RWPE2 (cell line): ENCODE measurements around the gene STX8.
"Not testable (repeated sequence)": the region's sequence is repeated elsewhere in the genome, so short reads cannot be mapped to it uniquely, and the experiment has no call there.

Source experiments
- ATAC-seq: fragments of 200-7000 bp; cut with Tn5 transposase; 3 replicates; pipeline ENCODE4 v1.9.1; 2021; ENCODE audit warnings: low read depth
- DNase-seq: peaks from one replicate; pipeline ENCODE4 v3.0.0-alpha.2; 2020; ENCODE audit warnings: low spot score
- H3K27ac ChIP-seq: fragments of 450-650 bp; 2 replicates; pipeline ENCODE4 v1.5.1; 2017; ENCODE audit warnings: mild to moderate bottlenecking; ENCODE audit not compliant: poor library complexity, severe bottlenecking
- H3K27me3 ChIP-seq: fragments of 250-450 bp; sonication (Bioruptor Pico); 2 replicates; pipeline ENCODE4 v1.5.1; 2021; ENCODE audit warnings: mild to moderate bottlenecking, moderate library complexity; ENCODE audit not compliant: insufficient read depth, poor library complexity, severe bottlenecking
- H3K36me3 ChIP-seq: fragments of 250-450 bp; sonication (Bioruptor Pico); 2 replicates; pipeline ENCODE4 v1.5.1; 2020; ENCODE audit warnings: low read depth, mild to moderate bottlenecking, moderate library complexity
- H3K4me1 ChIP-seq: fragments of 250-450 bp; sonication (Bioruptor Pico); 2 replicates; pipeline ENCODE4 v1.5.1; 2021; ENCODE audit warnings: mild to moderate bottlenecking, moderate library complexity; ENCODE audit not compliant: insufficient read depth, poor library complexity, severe bottlenecking
- H3K4me3 ChIP-seq: fragments of 250-450 bp; sonication (Bioruptor Pico); 2 replicates; pipeline ENCODE4 v1.5.1; 2021; ENCODE audit warnings: mild to moderate bottlenecking, moderate library complexity; ENCODE audit not compliant: severe bottlenecking
- H3K9me3 ChIP-seq: fragments of 250-450 bp; sonication (Bioruptor Pico); 2 replicates; pipeline ENCODE4 v1.5.1; 2021; ENCODE audit warnings: mild to moderate bottlenecking, moderate library complexity; ENCODE audit not compliant: severe bottlenecking
- TF ChIP-seq, protein P1 (sequence below): fragments of 450-650 bp; IDR thresholded peaks from one replicate; pipeline ENCODE4 v1.5.1; 2017; ENCODE audit warnings: mild to moderate bottlenecking, moderate library complexity; ENCODE audit not compliant: poor library complexity, severe bottlenecking

Gene STX8

DNA sequence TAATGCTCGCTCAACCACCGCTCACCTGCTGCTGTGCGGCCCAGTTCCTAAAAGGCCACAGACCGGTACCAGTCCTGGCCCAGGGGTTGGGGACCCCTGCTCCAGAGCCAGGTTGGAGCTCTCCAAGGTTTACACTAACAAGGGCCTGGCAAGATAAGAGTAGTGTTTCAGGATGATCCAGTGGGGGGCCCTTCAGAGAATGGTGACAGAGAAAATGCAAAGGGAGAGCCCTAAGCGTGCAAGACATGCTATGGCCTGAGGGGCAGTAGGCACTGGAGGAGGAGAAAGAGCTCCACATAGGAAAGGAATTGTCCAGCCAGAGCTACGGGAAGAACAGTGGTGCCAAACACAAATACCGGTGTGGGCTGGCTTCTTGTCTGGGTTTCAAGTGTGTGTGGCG lies 233.4 kb downstream of the STX8 start:
- Histone ChIP-seq H3K27me3 (no peaks in the 10 kb centered on the region), H3K4me1 (no peaks in the 10 kb centered on the region), H3K4me3 (no peak overlapping the region), H3K36me3 (no peaks in the 10 kb centered on the region), H3K9me3 (no peaks in the 10 kb centered on the region), H3K27ac (no peak overlapping the region)
- DNase-seq (no peak), ATAC-seq (no peak)
- TF ChIP-seq, protein P1, sequence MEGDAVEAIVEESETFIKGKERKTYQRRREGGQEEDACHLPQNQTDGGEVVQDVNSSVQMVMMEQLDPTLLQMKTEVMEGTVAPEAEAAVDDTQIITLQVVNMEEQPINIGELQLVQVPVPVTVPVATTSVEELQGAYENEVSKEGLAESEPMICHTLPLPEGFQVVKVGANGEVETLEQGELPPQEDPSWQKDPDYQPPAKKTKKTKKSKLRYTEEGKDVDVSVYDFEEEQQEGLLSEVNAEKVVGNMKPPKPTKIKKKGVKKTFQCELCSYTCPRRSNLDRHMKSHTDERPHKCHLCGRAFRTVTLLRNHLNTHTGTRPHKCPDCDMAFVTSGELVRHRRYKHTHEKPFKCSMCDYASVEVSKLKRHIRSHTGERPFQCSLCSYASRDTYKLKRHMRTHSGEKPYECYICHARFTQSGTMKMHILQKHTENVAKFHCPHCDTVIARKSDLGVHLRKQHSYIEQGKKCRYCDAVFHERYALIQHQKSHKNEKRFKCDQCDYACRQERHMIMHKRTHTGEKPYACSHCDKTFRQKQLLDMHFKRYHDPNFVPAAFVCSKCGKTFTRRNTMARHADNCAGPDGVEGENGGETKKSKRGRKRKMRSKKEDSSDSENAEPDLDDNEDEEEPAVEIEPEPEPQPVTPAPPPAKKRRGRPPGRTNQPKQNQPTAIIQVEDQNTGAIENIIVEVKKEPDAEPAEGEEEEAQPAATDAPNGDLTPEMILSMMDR = no peak

DNA sequence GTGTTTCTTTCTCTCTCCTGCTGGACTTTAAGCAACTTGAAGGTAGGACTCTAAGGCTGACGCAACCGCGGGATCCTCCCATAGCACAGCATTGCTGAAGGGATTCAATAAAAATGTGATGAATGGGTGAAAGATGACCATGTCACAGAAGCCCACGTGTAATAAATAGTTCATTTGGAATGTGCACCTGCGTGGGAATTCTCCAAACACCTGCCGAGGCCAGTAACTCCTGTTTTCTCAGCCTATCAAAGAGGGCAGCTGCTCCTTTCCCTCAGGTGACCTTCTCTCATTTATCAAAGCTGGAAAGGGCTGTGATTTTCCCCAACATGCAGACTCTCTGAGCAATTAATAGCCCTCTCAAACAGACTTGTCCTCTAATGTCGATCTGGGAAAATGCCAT lies 235.7 kb downstream of the STX8 start:
- H3K27me3 ChIP-seq = no peaks in the 10 kb centered on the region
- H3K27ac ChIP-seq = no peak overlapping the region
- H3K4me3 ChIP-seq = no peak overlapping the region
- H3K4me1 ChIP-seq = no peaks in the 10 kb centered on the region
- TF ChIP-seq, protein P1 = no peak
- ATAC-seq = no peak
- DNase-seq = no peak
- no peaks in the 10 kb centered on the region for H3K36me3 ChIP-seq
- H3K9me3 ChIP-seq = peaks cover 2% of the 10 kb centered on the region

DNA sequence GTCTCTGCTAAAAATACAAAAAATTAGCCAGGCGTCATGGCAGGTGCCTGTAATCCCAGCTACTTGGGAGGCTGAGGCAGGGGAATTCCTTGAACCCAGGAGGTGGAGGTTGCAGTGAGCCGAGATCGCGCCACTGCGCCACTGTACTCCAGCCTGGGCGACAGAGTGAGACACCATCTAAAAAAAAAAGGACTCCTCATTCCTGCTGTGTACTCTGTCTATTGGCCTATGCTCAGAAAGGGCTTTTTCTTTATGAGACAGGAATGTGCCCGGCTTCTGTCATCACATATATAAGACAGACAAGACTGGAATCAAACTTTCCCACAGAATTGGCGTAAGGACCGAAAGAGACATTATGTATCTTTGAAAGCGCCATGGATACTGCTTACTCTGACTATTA lies 236.1 kb downstream of the STX8 start:
- DNase-seq, H3K4me3 ChIP-seq, H3K9me3 ChIP-seq, ATAC-seq, H3K36me3 ChIP-seq, H3K27me3 ChIP-seq, H3K4me1 ChIP-seq, H3K27ac ChIP-seq: not testable (repeated sequence)

DNA sequence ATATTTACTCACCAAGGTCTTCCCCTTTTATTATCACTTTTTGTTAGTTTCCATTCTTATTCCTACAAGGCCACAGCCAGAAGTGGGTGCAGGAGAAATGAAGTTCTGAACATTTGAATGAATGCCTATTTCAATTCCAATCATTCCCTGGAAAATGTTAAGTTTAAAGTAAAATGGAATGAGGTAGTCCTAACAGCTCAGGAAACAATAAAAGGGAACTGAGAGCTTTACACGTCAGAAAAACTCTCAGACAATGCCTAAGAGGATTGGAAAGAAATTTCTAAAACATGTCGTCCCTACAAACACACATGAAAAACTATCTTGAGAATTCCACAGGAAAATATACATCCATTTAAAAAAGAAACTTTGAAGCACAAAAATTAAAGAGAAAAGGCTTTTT lies 238.8 kb downstream of the STX8 start:
- H3K4me1 ChIP-seq = no peaks in the 10 kb centered on the region
- peaks cover 4% of the 10 kb centered on the region for H3K9me3 ChIP-seq
- H3K27ac ChIP-seq = no peak overlapping the region
- TF ChIP-seq, protein P1 = no peak
- no peaks in the 10 kb centered on the region for H3K36me3 ChIP-seq
- DNase-seq = no peak
- no peak overlapping the region for H3K4me3 ChIP-seq
- ATAC-seq = no peak
- H3K27me3 ChIP-seq = no peaks in the 10 kb centered on the region

DNA sequence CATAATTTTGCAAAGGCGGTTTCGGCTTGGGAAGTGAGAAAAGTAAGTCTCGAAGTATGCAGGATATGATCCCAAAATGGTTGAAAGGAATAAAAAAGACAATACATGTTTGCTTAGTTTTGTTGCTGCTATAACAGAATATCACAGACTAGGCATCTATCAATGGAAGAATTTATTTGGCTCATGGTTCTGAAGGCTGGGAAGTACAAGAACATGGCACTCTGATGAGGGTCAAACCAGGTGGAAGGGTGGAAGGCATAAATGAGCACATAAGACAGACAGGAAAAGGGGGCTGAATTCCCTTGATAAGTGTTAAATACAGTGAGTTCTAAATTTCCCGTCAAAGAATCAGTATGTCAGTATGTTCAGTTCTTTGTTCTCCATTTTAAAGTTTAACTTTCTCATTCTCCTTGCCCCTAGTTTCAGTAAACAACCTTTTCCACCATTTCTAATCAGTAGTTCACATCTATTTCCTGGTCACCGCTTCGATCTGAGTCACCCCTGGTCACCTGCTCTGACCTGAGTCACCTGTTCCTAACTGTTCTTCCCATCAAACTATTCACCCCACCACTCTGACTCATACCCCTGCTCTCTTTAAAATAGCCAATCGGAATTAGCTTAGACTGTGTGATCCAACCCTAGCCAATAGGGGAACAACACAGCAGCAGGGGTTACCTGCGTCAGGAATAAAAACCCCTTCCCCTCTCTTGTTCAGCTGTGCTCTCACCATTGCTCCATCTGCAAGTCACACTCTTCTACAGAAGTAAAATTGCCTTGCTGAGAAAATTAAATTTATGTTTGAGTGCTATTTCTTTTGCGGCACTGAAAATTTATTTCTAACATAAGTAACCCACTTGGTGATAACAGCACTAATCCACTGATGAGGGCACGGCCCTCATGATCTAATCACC lies 240.8 kb downstream of the STX8 start:
- DNase-seq = no peak
- TF ChIP-seq, protein P1 = no peak
- Histone ChIP-seq H3K27ac (no peak overlapping the region), H3K27me3 (no peaks in the 10 kb centered on the region), H3K4me1 (no peaks in the 10 kb centered on the region), H3K9me3 (peaks cover 4% of the 10 kb centered on the region), H3K36me3 (no peaks in the 10 kb centered on the region), H3K4me3 (no peak overlapping the region)
- no peak for ATAC-seq
